Measurements from ENCODE around the gene PTPRT. TPM values are rescaled to one million over a fixed set of nuclear protein-coding genes. Genes with fewer than 3 reads are reported as not detected.

The PTPRT gene
- total and polyA plus RNA-seq, 2 of the 13 experiments (the other 11 are each of a cell fraction or from before 2014, with no cell fraction given) = under 0.01 to 0.09 TPM

GRCh38 chr20:42649748-42650147 lies 540.0 kb downstream of the PTPRT start:
- no peak overlapping the region for H3K4me2 ChIP-seq (ENCODE audit: low read depth, low read length)
- no peak overlapping the region for H3K27ac ChIP-seq (ENCODE audit: extremely low read length, insufficient read depth, low read length)
- intact Hi-C loops (cut with micrococcal nuclease; ENCODE audit: unreplicated experiment) = no loop called here
- no peaks in the 10 kb centered on the region for H3K27me3 ChIP-seq (ENCODE audit: control insufficient read depth in 1 of 2, insufficient read depth in 2 of 2, low read length in 2 of 2)
- H4K20me1 ChIP-seq (ENCODE audit: insufficient read depth, low read length) = no peaks in the 10 kb centered on the region
- H3K36me3 ChIP-seq (replicated peaks in 1 of 2; ENCODE audit: control insufficient read depth in 1 of 2, insufficient read depth in 2 of 2, low read length in 2 of 2) = no peaks in the 10 kb centered on the region
- ChIA-PET POLR2A (no interaction called here), CTCF (ENCODE audit: low intra/inter-chr PET ratio, low total read pairs) (no interaction called here)
- DNase-seq (ENCODE audit: low spot score) (no peak), ATAC-seq (no peak), FAIRE-seq (no peak)
- H3K4me3 ChIP-seq (replicated peaks in 1 of 3; ENCODE audit: insufficient read depth in 1 of 3, low read depth in 2 of 3, low read length in 3 of 3) = no peak overlapping the region
- in situ Hi-C loops (cut with HindIII; ENCODE audit: extremely low pct_ligation_motif_present, low pct_unique_long_range_greater_than_20kb) = no loop called here
- no peak for TF ChIP-seq ZNF749 (CRISPR knock-in tag; IDR thresholded peaks at IDR 0.05; ENCODE audit: borderline replicate concordance)
- no peak for TF ChIP-seq ZNF253 (CRISPR knock-in tag; IDR thresholded peaks at IDR 0.05; ENCODE audit: borderline replicate concordance)
- TF ChIP-seq ZNF788 (CRISPR knock-in tag; IDR thresholded peaks at IDR 0.05; ENCODE audit: borderline replicate concordance) = no peak
- TF ChIP-seq ZBTB8A (CRISPR knock-in tag; IDR thresholded peaks at IDR 0.05; ENCODE audit: borderline replicate concordance, low read depth) = no peak
- TF ChIP-seq ZNF549 (CRISPR knock-in tag; IDR thresholded peaks at IDR 0.05) = no peak
- TF ChIP-seq POLR2G (IDR thresholded peaks at IDR 0.05; ENCODE audit: low read depth, low read length) = no peak
- no peak for TF ChIP-seq ZFP36 (IDR thresholded peaks at IDR 0.05; ENCODE audit: borderline replicate concordance, low read depth, low read length, partially characterized antibody)
- TF ChIP-seq ZNF563 (CRISPR knock-in tag; IDR thresholded peaks at IDR 0.05) = no peak
- no peak for TF ChIP-seq ZNF251 (CRISPR knock-in tag; IDR thresholded peaks at IDR 0.05)
- no peak for TF ChIP-seq SIN3A (IDR thresholded peaks at IDR 0.05; ENCODE audit: borderline replicate concordance, low read depth, low read length)
- no peak for TF ChIP-seq PHF8 (CRISPR knock-in tag; IDR thresholded peaks at IDR 0.05)
- no peak for TF ChIP-seq FOXA3 (CRISPR knock-in tag; IDR thresholded peaks at IDR 0.05)
- TF ChIP-seq SYNCRIP (IDR thresholded peaks at IDR 0.05; ENCODE audit: insufficient read depth, low read depth, low read length) = no peak
- no peak for TF ChIP-seq TBL1XR1 (IDR thresholded peaks at IDR 0.05; ENCODE audit: borderline replicate concordance, low read length, partially characterized antibody)
- no peak for TF ChIP-seq ZNF510 (CRISPR knock-in tag; IDR thresholded peaks at IDR 0.05; ENCODE audit: low read depth)
- TF ChIP-seq ZMYM3 (CRISPR knock-in tag; IDR thresholded peaks at IDR 0.05) = no peak
- no peak for TF ChIP-seq ZBTB7B (CRISPR knock-in tag; IDR thresholded peaks at IDR 0.05)
- peaks cover 91% of the 10 kb centered on the region for H3K9me3 ChIP-seq (ENCODE audit: low read length)
- BruUV-seq (replicated peaks) = no TSS peak
- no peaks in the 10 kb centered on the region for H3K4me1 ChIP-seq (ENCODE audit: insufficient read depth, low read length)
- no peak overlapping the region for H3K9ac ChIP-seq (ENCODE audit: insufficient read depth, low read depth, low read length)
- no peaks in the 10 kb centered on the region for H3K79me2 ChIP-seq (ENCODE audit: insufficient read depth, low read length)
- H2AFZ ChIP-seq (ENCODE audit: low read length) = no peak overlapping the region
